Stromal cell of bone marrow (primary cell): ENCODE data around the gene ANKRD40.
"Not testable (repeated sequence)": the region's sequence is repeated elsewhere in the genome, so short reads cannot be mapped to it uniquely, and the experiment has no call there.

Experiments
- DNase-seq: peaks from one replicate; pipeline ENCODE4 v3.0.0-alpha.2; 2012; ENCODE audit warnings: low read depth

The ANKRD40 gene

GRCh38 chr17:50710650-50711049, 2.9 kb upstream of the ANKRD40 start:
- DNase-seq, result no peak

DNA sequence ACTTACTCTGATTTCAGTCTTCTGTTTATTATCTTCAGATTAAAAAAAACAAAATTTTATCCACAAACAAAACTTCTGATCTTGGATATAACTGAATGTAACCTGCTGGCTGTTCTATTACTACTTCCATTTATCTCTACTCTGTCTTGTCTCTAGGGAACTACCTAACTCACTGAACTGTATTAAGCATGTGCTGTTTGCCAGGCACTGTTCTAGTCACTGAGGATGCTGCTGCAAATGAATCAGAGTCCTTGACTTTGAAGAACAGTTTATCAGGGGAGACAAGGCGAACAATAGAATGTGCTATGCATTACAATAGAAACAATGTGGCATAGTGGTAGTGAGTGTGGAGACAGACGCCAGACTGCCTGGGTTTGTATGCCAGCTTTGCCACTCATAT, 2.3 kb upstream of the ANKRD40 start:
- DNase-seq, result no peak

DNA sequence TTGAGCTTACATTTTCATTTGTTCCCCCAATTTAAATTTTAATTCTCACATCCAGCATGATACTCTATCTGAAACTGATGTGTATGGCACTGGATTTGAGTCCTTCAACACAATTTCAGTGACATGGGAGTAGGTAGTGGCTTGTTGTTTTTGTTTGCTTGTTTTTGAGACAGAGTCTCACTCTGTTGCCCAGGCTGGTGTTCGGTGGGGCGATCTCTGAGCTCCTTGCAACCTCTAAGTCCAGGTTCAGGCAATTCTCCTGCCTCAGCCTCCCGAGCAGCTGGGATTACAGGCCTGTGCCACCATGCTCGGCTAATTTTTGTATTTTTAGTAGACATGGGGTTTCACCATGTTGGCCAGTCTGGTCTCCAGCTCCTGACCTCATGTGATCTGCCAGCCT, 1.3 kb upstream of the ANKRD40 start:
- DNase-seq, result not testable (repeated sequence)

DNA sequence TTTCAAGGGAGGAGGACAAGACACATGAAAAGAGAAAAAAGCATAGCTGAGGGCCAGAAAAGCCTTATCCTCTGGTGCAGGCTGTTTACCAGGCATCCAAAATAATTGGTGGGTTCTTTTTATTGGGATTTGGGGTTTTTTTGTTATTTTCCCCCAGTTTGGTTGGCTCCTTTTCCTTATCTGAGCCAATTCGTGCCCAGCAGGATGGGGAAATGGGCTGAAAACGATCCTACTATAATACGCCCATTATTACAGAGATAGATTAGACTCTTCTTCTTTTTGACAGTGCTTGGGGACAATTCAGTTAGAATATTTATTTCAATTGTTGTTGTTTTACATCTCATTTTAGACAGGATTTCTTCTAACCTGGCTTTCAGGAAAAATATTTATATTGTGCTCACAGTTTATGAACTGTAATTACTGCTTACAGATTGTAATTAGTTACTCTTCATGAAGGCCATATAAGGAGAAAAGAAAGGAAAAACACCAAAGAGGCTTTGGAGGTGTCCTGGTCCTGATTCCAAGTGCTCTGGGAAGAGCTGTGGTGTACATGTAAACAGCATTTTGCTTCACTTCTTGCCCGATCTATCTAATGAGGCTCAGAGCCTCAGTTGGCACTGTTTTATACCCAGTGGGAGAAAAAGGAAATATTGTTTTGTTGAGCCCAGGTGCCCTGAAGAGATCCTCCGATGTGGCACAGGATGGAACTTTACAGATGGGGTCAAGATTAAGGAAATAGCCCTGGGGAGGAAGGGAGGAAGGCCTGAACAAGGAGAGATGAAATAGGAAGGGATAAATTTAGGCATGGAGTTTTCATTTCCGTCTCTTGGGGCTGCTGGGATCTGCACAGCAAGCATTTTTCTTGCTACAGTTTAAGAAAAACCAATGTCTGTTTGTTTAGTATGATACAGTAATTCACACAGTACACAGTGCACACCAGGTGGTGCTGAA, 611 bp upstream of the ANKRD40 start:
- DNase-seq, result no peak

DNA sequence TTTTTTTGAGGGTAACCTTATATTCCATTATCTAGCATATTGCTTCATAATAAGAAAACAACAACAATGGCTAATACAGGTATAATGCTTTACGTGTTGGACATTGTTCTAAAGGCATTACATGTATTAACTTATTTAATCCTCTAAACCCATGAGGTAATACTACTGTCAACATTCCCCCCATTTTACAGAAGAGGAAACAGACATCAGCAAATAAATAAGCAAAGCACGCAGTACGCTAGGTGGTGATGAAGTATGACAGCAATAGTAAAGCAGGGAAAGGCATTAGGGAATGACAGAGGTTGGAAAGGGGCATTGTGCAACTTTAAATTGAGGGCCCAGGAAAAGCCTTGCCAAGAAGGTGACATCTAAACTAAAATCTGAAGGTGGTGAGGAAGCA, 4.6 kb downstream of the ANKRD40 start:
- DNase-seq, result no peak

DNA sequence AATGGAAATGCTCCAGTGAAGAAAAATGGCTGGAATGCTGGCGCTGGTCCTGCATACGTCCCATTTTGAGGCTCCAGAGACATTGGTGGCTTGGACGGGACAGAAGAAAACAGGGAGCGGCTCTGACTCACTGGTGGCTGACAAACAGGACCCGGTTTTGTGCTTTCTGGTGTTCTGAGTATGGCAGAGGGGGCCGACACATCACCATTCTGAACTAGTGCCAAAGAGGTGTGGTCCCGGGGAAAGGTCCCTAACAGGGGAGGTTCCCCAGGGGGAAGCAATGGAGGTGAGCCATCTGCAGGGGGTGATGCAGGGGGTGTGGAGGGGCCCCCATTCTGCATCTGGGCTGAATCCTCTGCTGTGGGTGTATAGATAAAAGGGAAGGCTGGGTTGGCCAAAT, 8.3 kb downstream of the ANKRD40 start:
- DNase-seq, result no peak

- DNase-seq, result no peak
Observed at GRCh38 chr17:50697663-50698272, 9.9 kb downstream of the ANKRD40 start.

- DNase-seq, result no peak
Observed at GRCh38 chr17:50697062-50697461, 10.7 kb downstream of the ANKRD40 start.

DNA sequence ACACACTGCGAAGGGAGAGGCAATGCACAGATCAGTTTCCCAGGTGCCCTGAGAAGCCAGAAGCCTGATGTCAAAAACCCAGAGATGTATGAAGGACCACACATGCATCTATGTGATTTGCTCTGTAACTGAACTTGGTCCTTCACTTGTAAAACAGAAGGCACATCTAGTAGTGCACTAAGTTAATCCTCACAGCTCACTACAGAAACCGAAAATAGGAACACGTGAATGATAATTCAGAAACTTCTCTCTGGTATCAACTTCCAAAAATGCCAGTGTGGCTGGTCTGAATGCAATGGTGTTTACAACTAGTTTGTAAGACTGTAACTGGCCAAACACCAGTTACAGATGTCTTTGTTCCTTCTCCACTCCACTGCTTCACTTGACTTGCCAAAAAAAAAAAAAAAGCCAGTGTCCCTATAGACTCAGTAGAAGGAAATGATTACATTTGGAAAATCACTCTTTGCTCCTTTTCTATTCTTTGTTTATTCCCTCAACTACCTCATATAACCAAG, 11.3 kb downstream of the ANKRD40 start:
- no peak for DNase-seq

DNA sequence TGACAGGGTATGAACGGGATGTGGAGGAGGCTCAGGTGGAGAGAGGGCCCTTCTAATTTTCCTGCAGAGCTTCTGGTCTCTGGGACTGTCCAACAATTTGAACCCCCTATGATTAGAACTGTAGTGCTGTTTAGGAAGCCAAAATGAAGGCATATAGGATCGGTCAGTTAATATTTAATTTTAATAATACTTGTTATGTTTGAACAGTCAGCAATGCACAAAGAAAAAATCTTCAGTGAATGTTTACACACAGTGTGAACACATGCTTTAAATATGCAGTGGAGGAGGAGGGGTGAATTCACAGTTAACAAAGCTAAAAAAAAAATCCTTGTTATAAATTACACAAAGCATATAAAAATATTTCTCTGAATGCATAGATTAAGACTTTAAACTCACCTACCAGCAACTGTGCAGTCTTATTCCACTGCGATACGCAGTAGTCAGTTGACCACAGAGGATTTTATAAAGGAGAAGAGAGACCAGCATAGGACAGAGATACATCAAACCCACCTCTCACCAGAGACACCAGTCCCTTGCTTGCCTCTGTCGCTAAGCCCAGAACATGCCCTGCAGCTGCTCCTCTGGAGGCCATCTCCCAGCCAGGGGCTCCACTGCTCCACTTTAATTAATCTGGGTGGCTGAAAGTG, 14.6 kb downstream of the ANKRD40 start:
- no peak for DNase-seq

DNA sequence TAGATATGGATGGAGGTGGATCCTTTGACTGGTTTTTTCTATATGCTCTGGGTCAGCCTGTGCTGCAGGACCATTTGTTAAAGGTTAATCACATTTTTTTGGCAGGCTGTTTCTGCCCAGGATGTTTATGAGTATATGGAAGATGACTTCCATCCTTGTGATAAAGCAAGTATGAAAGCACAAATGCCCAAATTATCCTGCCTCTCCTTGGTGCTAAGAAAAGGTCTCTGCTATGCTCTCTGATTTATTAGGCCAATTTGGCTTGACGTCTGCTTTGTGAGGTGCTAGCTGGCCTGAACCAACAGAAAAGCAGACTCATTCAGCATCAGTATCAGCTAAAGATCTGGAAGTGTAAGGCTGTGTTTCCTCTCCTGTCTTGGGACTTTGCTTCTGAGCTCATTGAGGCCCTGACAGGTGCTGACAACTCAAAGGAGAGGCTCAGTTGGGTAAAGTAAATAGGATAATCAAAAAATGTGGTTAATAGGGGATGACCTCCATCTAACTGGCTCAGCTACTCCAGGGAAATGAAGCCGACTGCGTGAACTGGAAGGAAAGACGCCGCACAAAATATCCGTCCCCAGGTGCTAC, 15.2 kb downstream of the ANKRD40 start:
- DNase-seq, result no peak

DNA sequence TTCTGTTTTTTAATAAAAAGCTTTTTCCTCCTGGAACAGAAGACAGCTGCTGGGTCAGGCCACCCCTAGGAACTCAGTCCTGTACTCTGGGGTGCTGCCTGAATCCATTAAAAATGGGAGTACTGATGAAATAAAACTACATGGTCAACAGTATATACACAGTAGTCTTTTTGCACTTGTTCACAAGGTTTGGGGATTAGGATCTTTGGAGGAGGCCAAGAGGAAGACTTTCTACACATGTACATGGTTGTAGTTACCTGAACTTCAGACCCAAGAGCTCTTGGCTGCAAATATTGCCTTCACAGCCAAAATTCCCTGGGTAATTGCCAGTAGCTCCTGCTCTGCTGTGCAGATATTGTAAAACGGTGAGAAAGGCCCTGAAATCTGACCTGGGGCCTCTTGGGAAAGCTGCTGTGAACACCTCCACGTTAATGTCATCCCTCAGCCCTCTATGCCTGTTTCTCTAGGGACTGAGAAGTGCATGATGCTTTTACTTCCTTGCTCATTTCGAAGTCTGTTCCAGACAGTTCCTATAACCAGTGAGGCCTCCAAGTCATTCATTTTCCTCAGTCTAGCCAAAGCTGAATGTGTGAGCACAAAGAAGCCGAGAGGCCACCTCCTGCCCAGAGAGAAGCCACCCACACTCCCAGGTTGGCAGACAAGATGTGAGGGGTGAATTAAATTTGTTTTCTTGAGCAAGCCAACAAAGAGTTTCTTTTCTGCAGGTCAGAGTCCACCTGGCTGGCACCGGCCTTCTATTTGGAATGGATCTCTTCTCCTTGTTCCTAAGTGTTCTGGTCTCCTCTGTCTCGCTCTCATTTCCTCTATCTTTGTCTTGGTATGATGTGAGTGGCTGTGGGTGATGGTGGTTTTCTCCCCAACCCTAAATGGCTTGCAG, 15.9 kb downstream of the ANKRD40 start:
- no peak for DNase-seq

DNA sequence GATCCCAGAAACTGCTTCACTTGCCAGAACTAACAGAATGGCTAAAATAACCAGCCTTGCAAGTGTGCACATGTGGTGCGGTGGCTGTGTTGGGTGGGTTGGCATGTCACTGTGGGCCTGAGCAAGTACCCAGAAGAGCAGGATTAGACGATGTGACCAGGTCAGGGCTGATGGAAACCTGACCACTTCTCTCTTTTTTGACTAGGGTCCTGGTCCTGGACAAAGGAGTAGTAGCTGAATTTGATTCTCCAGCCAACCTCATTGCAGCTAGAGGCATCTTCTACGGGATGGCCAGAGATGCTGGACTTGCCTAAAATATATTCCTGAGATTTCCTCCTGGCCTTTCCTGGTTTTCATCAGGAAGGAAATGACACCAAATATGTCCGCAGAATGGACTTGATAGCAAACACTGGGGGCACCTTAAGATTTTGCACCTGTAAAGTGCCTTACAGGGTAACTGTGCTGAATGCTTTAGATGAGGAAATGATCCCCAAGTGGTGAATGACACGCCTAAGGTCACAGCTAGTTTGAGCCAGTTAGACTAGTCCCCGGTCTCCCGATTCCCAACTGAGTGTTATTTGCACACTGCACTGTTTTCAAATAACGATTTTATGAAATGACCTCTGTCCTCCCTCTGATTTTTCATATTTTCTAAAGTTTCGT, 16.7 kb downstream of the ANKRD40 start:
- no peak for DNase-seq

DNA sequence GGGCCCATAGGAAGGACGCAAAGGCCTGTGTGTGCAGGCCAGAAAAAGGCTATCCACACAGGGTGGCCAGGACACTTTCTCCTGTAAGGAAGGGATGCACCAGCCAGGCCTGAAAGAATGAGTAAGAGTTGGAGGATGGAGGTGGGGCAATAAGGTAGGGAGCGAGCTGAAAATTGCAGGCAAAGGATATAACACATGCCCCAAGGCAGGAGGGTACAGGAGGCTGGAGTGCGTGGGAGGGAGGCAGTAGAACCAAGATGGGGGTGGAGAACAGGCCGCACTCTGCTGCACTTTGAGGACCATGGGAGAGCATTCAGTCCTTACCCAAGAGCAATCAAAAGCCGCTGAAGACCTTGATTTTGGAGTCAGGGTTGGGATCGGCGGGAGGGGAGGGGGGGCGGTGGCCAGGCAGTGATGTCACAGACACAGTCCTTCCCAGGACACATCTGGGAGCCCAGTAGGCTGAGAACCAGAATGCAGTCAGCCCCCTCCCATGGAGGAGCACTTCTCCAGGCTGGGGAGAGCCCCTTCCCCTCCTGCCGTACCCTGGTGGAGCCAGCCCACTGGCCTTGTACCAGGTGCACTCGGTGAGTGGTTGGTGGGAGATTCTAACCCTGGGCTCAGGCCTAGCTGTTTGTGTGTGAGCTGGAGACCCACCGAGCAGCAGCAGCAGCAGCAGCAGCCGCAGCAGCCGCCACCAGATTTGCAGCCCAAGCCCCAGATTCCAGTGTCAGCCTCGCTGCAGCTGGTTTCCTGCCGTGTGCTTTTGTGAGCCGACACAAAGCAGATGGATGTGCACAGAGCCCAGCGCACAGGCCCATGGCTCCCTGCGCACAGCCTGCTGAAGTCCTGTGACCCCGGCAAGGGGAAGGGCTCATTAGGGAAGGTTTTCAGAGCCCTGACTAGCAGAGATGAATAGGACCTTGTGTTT, 17.5 kb downstream of the ANKRD40 start:
- DNase-seq, result no peak

DNA sequence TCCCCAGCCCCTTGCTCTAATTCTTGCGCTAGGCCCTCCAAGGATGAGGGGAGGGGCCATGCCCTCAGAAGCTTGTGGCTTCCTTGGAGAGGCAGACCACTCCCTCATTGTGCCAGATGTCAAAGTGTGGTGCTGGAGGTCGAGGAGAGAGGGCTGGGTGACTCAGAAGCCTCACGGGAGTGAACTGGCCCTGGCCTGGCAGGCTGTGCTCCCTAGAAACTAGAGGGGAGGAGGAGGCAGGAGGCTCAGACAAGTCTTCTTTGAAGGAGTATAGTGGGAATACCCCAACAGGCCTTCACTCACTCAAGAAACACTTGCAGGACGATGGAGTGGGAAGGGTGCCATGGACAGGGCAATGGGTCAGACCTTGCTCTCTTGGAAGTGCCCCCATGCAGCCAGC, 18.5 kb downstream of the ANKRD40 start:
- DNase-seq, result peak; percentile 36

GRCh38 chr17:50688245-50688644, 19.5 kb downstream of the ANKRD40 start:
- DNase-seq, result no peak

GRCh38 chr17:50687200-50688066, 20.3 kb downstream of the ANKRD40 start:
- no peak for DNase-seq

DNA sequence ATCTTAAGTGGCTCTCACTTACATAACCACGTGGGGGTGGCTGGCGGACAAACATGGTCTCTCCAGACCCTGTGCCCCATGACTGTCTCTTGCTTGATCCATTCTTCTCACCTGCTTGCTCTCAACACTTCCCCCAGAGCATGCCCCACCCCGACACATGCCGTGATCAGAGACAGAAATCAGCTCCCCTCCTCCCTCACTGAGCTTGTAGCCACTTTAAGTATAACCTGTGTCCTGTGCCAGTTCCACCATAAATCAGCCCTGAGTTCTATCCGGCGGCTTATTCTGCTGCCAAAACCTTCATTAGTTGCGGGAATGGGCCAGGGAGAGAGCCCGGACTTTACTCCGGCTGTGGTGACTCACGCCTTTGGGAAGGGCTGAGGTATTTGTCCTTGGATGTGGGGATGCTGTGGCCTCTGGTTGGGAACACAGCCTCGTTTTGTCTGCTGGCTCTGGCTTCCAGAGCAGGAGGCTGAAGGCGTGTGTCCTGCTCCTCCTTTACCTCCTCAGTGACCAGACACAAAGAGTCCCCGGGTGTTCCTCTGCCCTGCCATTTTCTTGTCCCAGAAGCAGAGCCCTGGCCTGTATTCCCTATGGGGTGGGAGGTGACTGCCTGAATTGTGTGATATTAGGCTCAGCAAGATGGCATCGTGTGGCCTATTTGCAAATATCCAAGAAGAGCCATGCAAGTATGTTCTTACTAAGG, 21.1 kb downstream of the ANKRD40 start:
- DNase-seq, result peak; percentile 78
